Astrocyte (in vitro differentiated cells and primary cell): ENCODE results near the gene TP53.

ENCODE experiments used
- CTCF ChIP-seq: IDR thresholded peaks from 2 replicates; pipeline ENCODE4 v1.5.1; 2011; ENCODE audit warnings: low read depth, mild to moderate bottlenecking, inconsistent platforms, low read length, moderate library complexity; ENCODE audit not compliant: insufficient read depth
- EZH2 ChIP-seq: IDR thresholded peaks from 2 replicates; pipeline ENCODE4 v1.6.1; 2012; ENCODE audit warnings: mild to moderate bottlenecking, low read length, inconsistent platforms; ENCODE audit not compliant: insufficient read depth

DNA sequence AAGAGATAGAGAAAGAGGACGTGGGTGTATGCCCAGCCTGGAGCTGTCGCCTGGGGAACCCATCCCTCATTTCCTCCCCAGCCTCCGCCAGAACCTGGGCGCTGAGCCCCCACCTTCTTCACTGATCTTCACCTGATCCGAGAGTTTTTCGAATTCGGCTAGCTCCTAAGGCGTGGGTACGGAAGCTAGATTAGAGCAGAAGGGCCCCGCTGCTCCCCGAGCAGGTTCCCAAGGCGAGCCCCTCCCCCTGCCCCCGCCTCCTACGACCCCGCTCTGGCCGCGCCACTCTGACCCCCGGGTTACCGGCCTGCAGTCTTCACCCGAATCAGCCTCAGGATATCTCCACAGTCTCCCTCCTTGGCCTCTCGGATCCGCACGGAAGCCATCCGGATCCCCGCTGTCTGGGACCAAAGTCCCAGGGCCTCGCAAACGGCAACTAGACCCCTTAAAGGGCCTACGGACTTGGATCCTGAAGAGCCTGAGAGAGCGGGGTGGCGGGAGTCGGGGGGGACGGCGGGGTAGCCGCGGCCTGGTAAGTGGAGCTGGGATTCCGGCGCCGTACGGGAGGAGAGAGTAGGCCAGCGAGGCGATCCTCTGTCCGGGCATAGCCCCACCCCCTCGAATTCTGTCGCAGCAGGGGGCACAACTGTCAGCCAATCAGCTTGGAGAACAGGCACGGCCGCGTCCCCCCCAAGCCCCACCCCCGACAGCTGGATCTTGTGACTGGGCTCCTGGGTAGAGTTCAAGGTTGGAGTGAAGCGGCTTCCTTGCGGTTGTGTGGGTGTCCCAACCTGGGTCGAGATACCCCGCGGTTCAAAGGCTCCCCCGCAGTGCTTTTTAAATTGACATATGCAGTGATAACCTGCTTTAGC lies 59.8 kb downstream of the TP53 start, which contains the start of gene SAT2:
- TF ChIP-seq CTCF (no peak), EZH2 (no peak)
